SK-N-SH (cell line): ENCODE data around the gene RNF130.

Source experiments
- EP300 ChIP-seq, 2 experiments: IDR thresholded peaks; 2 replicates each; pipeline versions ENCODE4 v1.4.0 to v1.6.1; 2012; ENCODE audit warnings: borderline replicate concordance in 1 of 2, low read depth in 1 of 2, low read length in 1 of 2
- GABPA ChIP-seq: IDR thresholded peaks from 2 replicates; pipeline ENCODE4 v1.4.0; 2012; ENCODE audit warnings: low read depth, mild to moderate bottlenecking
- JUND ChIP-seq: IDR thresholded peaks from 2 replicates; pipeline ENCODE4 v1.4.0; 2012
- NFIC ChIP-seq: IDR thresholded peaks from 2 replicates; pipeline ENCODE4 v1.4.0; 2012; ENCODE audit warnings: borderline replicate concordance
- NRF1 ChIP-seq: IDR thresholded peaks from 2 replicates; pipeline ENCODE4 v1.6.1; 2012; ENCODE audit warnings: low read depth, mild to moderate bottlenecking, low read length
- POLR2AphosphoS5 ChIP-seq: IDR thresholded peaks from 2 replicates; pipeline ENCODE4 v1.6.1; 2012; ENCODE audit warnings: low read depth, low read length
- RFX5 ChIP-seq: IDR thresholded peaks from 2 replicates; pipeline ENCODE4 v1.6.1; 2012; ENCODE audit warnings: mild to moderate bottlenecking, improper control_type of control experiment, low read length
- SIN3A ChIP-seq: IDR thresholded peaks from 2 replicates; pipeline ENCODE4 v1.6.1; 2012; ENCODE audit warnings: low read depth, mild to moderate bottlenecking, low read length, moderate library complexity, borderline replicate concordance
- TAF1 ChIP-seq: IDR thresholded peaks from 2 replicates; pipeline ENCODE4 v1.6.1; 2012; ENCODE audit warnings: low read depth, mild to moderate bottlenecking, low read length, moderate library complexity, borderline replicate concordance
- TEAD4 ChIP-seq: IDR thresholded peaks from 2 replicates; pipeline ENCODE4 v1.4.0; 2012; ENCODE audit warnings: mild to moderate bottlenecking, borderline replicate concordance; ENCODE audit not compliant: insufficient read depth
- TF ChIP-seq, protein P1 (sequence below): fragments of 200-600 bp; sonication (generic); IDR thresholded peaks from 2 replicates; pipeline ENCODE4 v1.6.1; 2017; ENCODE audit warnings: antibody characterized with exemption, mild to moderate bottlenecking, moderate library complexity

DNA sequence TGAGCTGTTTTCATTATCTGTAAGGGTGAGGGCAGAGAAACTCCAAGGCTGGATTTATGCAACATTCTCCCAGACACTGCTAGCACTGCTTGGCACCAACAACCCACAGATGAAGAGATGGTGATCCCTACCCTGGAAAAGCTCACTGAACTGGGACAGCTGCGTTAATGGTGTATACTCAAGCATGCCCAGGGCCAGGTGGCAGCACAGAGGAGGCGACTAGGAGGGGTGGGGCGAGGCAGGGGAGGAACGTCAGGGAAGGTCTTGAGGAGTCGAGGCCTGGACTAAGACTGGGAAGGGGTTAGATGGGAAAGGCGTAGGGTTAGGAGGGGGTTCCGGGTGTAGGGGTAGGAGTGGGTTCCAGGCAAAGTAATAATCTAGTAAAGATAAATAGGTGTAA is 90.8 kb downstream of the RNF130 start:
- TF ChIP-seq, protein P1, sequence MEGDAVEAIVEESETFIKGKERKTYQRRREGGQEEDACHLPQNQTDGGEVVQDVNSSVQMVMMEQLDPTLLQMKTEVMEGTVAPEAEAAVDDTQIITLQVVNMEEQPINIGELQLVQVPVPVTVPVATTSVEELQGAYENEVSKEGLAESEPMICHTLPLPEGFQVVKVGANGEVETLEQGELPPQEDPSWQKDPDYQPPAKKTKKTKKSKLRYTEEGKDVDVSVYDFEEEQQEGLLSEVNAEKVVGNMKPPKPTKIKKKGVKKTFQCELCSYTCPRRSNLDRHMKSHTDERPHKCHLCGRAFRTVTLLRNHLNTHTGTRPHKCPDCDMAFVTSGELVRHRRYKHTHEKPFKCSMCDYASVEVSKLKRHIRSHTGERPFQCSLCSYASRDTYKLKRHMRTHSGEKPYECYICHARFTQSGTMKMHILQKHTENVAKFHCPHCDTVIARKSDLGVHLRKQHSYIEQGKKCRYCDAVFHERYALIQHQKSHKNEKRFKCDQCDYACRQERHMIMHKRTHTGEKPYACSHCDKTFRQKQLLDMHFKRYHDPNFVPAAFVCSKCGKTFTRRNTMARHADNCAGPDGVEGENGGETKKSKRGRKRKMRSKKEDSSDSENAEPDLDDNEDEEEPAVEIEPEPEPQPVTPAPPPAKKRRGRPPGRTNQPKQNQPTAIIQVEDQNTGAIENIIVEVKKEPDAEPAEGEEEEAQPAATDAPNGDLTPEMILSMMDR, result no peak
- TF ChIP-seq RFX5, result no peak
- no peak for TF ChIP-seq JUND
- no peak for TF ChIP-seq TAF1
- TF ChIP-seq NFIC, result no peak
- TF ChIP-seq POLR2AphosphoS5, result no peak
- no peak for TF ChIP-seq SIN3A
- no peak for TF ChIP-seq EP300 (IDR thresholded peaks at IDR 0.05; ENCODE audit: borderline replicate concordance in 1 of 2, low read depth in 1 of 2, low read length in 1 of 2)
- TF ChIP-seq GABPA, result no peak
- no peak for TF ChIP-seq NRF1
- no peak for TF ChIP-seq TEAD4
